Measurements from ENCODE around the gene DNHD1. TPM values are rescaled to one million over a fixed set of nuclear protein-coding genes. Genes with fewer than 3 reads are reported as not detected.
A peak's percentile ranks its signal among the peaks of the same experiment; 100 is the strongest.

The DNHD1 gene
- total RNA-seq, 3 donors from 2014 or later (not counting 1 experiment from before 2014, with no cell fraction given), result 29.6 to 38.3 (median 31.4) TPM

GRCh38 chr11:6481012-6481923, 15.8 kb upstream of the DNHD1 start, which contains the start of the genes ARFIP2 and TIMM10B:
Gene ARFIP2 (minus strand): TSS chr11:6481331. CDS start chr11:6480421, 910 bp downstream.
Gene TIMM10B (plus strand): TSS chr11:6481501. CDS start chr11:6481517, 16 bp downstream.
- intact Hi-C loops (cut with micrococcal nuclease), result loop anchor here (1.0 to 5.0 kb wide), 6 partner anchors 91 to 794 kb away; partner anchors contain the start of genes FHIP1B, MRPL17, SMPD1 and TRIM22
- Histone ChIP-seq H3K27me3 (ENCODE audit: control insufficient read depth, insufficient read depth, low read length) (no peaks in the 10 kb centered on the region), H3K4me1 (ENCODE audit: control insufficient read depth, insufficient read depth, low read length) (peaks cover 22% of the 10 kb centered on the region), H3K36me3 (ENCODE audit: control insufficient read depth, insufficient read depth, low read length) (peaks cover 42% of the 10 kb centered on the region), H3K27ac (ENCODE audit: low read length) (peak within 1 kb of the TSS; percentile 95), H3K4me3 (ENCODE audit: low read length) (peak within 1 kb of the TSS; percentile 74), H3K9me3 (ENCODE audit: control insufficient read depth, insufficient read depth, low read length) (no peaks in the 10 kb centered on the region)
- DNase-seq (peak; percentile 95 to 99), ATAC-seq (peak; percentile 92 to 98 (median 96))
- H3K4me1 Mint-ChIP-seq, result peaks cover 32 to 37% of the 10 kb centered on the region in 2 donors
- no peaks in the 10 kb centered on the region for H3K36me3 Mint-ChIP-seq
- TF ChIP-seq CTCF (IDR thresholded peaks at IDR 0.05), result no peak
- WGBS (ENCODE audit: insufficient coverage), result under 1% methylated on average over 65 of the region's 66 CpGs
- H3K4me3 Mint-ChIP-seq, result peak within 1 kb of the TSS; percentile 91
- peak within 1 kb of the TSS; percentile 95 to 99 for H3K27ac Mint-ChIP-seq
- no peaks in the 10 kb centered on the region for H3K9me3 Mint-ChIP-seq
- H3K27me3 Mint-ChIP-seq (ENCODE audit: low read depth in 2 of 2), result no peaks in the 10 kb centered on the region

GRCh38 chr11:6481924-6482275, 15.2 kb upstream of the DNHD1 start:
- ATAC-seq, result peak in 2 of 3 donors; percentile 1 to 4
- DNase-seq, result no peak
- Mint-ChIP-seq H3K4me1 (peaks cover 32 to 37% of the 10 kb centered on the region in 2 donors), H3K36me3 (no peaks in the 10 kb centered on the region), H3K27me3 (ENCODE audit: low read depth in 2 of 2) (no peaks in the 10 kb centered on the region), H3K9me3 (no peaks in the 10 kb centered on the region), H3K4me3 (peak overlapping the region; percentile 91), H3K27ac (peak overlapping the region; percentile 95 to 99)
- 17% methylated on average over 13 of the region's 13 CpGs for WGBS (ENCODE audit: insufficient coverage)
- intact Hi-C loops (cut with micrococcal nuclease), result loop anchor here (1.0 to 5.0 kb wide), 6 partner anchors 92 to 795 kb away; partner anchors contain the start of genes FHIP1B, MRPL17, SMPD1 and TRIM22
- Histone ChIP-seq H3K4me1 (ENCODE audit: control insufficient read depth, insufficient read depth, low read length) (peaks cover 22% of the 10 kb centered on the region), H3K4me3 (ENCODE audit: low read length) (peak overlapping the region; percentile 74), H3K36me3 (ENCODE audit: control insufficient read depth, insufficient read depth, low read length) (peaks cover 45% of the 10 kb centered on the region), H3K27ac (ENCODE audit: low read length) (peak overlapping the region; percentile 95), H3K27me3 (ENCODE audit: control insufficient read depth, insufficient read depth, low read length) (no peaks in the 10 kb centered on the region), H3K9me3 (ENCODE audit: control insufficient read depth, insufficient read depth, low read length) (no peaks in the 10 kb centered on the region)
- TF ChIP-seq CTCF (IDR thresholded peaks at IDR 0.05), result no peak

GRCh38 chr11:6482441-6482840, 14.6 kb upstream of the DNHD1 start:
- intact Hi-C loops (cut with micrococcal nuclease), result loop anchor here (5.0 kb wide), 2 partner anchors 280 to 795 kb away; partner anchors contain the start of genes TRIM22 and TRIM5
- no peak for TF ChIP-seq CTCF (IDR thresholded peaks at IDR 0.05)
- Mint-ChIP-seq H3K4me1 (peaks cover 32 to 37% of the 10 kb centered on the region in 2 donors), H3K9me3 (no peaks in the 10 kb centered on the region), H3K27ac (peak overlapping the region; percentile 95 to 99), H3K27me3 (ENCODE audit: low read depth in 2 of 2) (no peaks in the 10 kb centered on the region), H3K4me3 (peak overlapping the region; percentile 91), H3K36me3 (no peaks in the 10 kb centered on the region)
- Histone ChIP-seq H3K4me3 (ENCODE audit: low read length) (no peak overlapping the region), H3K27ac (ENCODE audit: low read length) (peak overlapping the region; percentile 95), H3K9me3 (ENCODE audit: control insufficient read depth, insufficient read depth, low read length) (no peaks in the 10 kb centered on the region), H3K4me1 (ENCODE audit: control insufficient read depth, insufficient read depth, low read length) (peaks cover 22% of the 10 kb centered on the region), H3K27me3 (ENCODE audit: control insufficient read depth, insufficient read depth, low read length) (no peaks in the 10 kb centered on the region), H3K36me3 (ENCODE audit: control insufficient read depth, insufficient read depth, low read length) (peaks cover 46% of the 10 kb centered on the region)
- WGBS (ENCODE audit: insufficient coverage), result 88% methylated on average over 4 of the region's 4 CpGs
- DNase-seq, result no peak
- ATAC-seq, result no peak
